Tongue (tissue), 2 donors: ENCODE data around the gene CHN2. TPM values are rescaled to one million over a fixed set of nuclear protein-coding genes. Genes with fewer than 3 reads are reported as not detected.
A peak's percentile ranks its signal among the peaks of the same experiment; 100 is the strongest.

ENCODE experiments used
- DNase-seq: peaks from one replicate; pipeline ENCODE4 v3.0.0-alpha.2; 2015
- total RNA-seq: library from RNA; depleted of rRNA; stranded (reverse); fragments of >200 nt; gene quantifications from one replicate; pipeline ENCODE4 v1.2.3, GENCODE V29; 2014

CHN2 gene
- total RNA-seq, 1 donor from 2014 or later, result 7.6 TPM

DNA sequence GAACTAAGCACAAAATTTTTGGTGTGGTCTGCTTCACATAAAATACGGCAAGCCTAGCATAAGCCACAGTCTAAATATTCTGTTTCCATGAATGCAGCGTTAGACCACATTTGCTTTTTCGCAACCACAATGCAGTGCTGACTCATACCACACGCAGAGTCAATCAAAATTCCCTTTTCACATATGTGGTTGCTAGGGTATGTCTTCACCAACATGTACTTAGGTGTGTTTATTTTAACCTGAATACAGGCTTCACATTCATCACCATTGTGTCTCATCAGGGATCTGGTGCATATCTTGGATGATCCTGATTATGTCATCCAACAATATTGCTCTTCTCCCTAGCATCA lies 90.8 kb downstream of the CHN2 start:
- no peak for DNase-seq

DNA sequence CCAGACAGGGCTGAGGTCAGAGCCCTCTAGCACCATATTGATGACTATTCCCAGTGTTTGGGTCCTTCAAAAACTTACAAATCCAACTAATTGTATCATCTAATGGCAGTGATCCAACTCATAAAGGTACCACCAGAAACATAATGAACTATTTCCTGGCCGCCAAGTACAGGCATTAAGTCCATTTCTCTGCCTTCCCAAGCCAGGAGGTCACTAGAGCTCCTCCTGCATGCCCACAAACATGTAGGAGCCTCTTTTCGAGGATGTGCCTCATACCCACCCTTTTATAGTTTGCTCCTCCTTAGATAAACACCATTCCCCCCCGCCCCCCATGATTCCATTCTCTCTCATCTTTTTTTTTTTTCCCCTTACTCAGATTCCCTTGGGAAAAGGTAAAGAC lies 91.3 kb downstream of the CHN2 start:
- DNase-seq, result no peak

DNA sequence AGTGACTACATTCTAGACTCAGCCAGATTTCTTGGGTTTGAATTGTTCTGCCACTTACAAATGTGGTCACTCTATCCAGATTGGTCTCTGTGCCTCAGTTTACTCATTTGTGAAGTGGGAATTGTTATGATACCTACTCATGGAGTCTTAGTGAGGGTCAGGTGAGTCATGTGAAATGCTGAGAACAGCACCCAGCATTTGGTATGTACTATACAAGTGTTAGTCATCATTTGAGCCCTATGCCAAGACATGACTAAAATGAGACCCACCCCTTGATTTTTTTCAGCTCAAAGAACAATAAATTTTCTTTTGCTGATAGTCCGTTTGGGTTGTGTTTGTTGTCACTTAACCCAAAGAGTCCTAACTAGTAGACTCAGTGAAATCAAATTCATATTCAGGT lies 92.8 kb downstream of the CHN2 start:
- no peak for DNase-seq

DNA sequence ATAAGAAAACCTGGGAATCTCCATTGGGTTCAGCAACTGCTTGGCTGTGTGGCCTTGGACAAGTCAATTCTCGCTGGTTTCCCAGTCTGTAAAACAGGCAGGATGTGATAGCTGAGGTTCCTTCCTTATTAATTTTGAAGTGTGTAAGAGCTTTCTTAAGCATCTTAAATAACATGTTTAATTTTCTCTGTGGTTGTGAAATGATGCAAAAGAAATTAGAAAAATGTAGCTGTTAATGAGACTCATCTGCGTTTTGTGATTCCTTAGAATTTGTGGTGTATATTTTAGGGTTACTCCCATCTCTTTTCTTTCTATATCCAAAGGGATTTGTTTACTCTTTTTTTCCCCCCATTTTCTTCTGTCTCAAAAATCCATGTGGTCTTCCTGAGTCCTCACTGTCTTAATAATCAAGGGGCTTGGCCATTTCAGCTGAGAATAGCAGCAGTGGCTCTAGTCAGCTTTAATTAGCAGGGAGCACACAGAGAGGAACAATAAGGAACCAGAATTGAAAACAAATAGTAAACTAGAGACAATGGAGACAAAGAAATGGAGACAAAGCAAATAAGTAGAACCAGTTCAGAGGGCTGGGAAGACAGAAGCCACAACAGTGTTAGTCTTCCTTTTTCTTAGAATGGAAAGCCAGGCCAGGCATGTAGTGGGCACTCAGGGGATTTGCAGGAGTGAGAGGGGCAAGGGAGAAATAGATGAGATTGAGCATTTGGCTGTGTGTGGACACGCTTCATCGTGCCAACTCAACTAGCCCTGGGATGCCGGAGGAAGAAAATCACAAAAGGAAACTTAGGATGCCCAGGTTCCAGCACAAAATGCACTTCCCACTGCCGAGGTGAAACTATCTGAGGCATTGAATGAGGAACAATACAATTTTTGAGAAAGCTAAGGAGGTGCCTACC lies 93.9 kb downstream of the CHN2 start:
- no peak for DNase-seq

DNA sequence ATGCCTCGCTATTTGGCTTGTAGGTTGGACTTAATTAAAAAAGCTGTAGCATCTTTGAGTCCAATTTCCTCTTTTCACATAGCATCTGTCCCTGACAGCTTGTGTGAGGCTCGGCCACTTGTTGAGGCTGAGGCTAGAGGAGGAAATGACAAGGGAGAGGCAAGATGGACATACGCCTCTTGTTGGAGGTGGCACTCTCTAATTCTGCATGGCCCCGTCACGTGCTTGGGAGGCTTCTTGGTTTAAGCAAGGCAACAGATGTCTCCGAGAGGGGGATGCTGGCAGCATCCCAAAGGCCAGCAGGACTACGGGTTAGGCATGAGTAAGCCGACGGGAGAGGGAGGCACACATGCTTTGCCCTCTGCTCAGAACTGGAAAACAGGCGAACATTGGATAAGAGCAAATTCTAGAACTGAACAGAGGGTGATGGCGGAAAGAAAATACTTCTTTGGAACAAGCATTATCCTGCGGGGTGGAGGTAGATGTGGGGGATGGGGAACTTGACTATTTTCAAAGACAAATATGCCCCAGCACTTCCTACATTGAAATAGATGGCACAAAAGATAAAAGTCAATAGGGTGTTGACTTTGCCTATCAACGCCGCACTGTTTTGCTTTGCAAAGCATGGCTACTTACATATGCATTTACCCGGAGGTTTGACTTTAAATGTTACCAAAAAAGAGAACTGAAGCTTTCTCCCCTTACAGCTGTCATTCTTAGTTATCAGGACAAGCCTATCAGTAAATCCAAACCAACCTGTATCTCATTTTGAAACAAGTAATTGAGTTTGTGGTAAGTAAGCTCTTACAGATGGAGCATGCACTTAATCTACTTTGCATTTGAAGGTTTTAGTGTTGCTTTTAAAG lies 94.8 kb downstream of the CHN2 start:
- peak; percentile 96 for DNase-seq

DNA sequence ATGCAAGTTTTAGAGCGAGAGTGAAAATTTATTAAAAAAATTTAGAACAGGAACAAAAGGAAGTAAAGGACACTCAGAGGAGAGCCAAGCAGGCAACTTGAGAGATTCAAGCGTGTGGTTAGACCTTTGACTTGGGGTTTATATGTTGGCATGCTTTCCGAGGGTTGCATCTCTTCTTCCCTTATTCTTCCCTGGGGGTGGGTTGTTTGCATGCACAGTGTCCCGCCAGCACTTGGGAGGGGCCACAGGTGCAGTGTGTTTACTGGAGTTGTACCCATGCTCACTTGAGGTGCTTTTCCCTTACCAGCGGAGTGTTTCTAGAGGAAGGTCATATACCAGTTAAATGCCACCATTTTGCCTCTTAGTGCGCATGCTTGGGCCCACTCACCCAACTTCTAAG lies 96.3 kb downstream of the CHN2 start:
- no peak for DNase-seq

DNA sequence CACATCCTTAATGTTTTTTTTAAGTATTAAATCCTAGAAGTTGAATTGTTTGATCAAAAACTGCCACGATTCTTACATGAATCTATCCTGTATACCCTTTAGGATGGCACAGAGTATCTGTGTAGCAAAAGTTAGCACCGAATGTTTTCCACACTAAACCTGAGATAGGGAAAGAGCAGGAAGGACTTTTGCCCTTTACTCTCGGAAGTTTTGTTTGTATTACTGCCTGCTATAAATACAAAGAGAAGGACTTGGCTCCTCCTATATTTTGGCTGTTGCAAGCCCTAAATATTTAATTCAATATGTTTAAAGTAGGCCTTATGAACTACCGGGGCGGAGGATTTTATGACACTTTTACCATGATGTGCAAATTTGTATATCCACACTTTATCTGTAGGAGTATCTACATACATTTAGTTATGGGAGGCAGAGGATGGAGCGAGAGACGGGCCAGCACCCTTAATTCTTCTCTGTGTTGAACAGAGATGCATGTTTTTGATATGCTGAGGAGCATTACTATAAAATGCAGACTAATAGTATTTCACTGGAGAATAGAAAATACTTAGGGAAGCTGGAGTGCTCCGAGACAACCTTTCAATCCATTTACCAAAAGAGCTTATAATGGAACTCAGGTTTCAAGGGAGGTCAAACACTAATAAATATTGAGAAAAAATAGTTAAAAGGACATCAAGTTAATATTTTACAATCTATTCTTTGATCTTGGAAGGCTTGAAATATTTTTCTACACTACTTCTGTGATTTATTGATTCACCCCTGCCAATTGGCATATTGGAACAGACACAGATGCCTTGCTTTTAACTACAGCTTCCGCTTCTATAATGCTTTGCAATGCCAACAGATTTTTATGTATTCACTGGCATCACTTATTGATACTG lies 97.4 kb downstream of the CHN2 start:
- no peak for DNase-seq

DNA sequence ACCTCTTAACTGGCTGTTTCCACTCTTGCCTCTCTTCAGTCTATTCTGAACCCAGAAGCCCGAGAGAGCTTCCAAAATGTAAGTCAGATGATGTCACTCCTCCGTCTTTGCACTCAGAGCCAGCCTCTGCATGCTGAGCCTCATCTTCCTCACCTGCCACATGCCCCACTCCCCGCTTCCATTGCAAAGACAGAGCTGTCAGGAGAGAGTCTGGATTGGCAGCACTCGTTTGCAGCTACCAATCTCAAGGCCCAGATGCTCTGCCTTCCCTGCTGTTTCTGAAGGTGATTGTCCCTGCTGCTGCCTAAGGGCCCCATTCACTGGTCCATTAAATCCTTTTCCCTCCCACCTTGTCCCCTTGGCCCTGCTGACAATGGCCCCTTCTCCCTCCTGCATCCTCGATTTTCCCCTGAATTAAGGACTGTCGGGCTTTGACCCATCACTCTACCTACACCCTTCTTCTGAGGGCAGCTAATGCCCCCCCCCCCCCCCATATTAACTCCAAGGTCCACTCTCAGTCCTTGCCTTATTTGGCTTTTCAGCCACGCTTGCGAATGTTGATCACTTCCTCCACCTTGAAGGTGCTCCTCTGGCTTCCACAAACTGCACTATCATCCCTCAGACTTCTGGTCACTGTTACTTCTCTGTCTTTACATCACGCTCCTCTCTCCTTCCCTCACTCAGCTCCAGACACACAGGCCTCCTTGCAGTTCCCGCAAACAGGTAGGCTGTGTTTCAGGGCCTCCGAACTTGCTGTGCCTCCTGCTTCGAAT lies 98.5 kb downstream of the CHN2 start:
- DNase-seq, result no peak

DNA sequence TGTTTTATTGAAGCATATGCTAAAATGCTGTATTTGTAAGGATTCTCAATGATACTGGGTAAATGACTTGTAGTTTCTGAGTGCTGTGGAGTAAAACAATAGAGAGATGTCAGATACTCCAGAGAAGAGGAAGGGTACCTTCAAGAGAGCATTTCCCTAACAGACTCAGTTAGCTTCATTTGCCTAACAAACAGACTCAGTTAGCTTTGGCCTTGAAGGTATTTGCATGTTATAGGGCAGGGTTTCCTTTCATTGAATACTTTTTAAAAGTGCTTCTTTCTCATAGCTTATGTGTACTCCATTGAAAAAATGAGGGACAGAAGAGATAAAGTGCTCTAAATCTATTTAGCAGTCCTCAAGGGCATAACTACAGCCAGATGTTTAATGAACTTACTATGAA lies 101.8 kb downstream of the CHN2 start:
- DNase-seq, result no peak

DNA sequence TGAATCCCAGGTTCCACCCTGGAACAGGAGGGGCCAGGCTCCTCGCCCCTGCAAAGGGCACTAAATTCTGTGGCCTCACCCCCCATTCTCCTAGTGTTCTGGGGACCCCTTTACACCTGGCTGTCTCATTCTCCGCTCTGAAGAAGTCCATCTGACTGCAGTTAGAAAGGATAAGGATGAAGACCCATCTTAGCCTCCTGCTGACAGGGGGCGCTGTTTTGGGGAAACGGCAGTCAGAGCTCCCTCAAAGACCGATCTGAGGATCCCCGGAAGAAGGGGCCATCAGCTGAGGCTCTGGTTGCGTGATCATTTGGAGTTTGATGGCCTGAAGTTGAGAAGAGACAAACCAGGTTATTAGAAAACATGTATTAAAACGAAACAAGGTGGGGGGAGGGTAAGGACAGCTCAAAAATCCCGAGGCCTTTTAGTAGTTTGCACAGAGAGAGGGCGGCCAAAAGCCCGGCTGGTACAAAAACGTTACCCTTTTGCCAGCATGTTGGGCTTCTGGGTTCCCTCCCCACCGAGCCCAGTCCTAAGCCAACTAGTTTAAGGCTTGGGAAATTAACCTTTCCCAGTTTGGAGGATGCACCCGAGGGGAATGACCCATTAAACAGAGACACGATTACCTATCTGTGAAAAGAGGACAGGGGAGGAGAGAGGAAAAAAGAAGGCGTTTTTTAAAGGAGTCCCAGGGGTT lies 102.8 kb downstream of the CHN2 start:
- no peak for DNase-seq

DNA sequence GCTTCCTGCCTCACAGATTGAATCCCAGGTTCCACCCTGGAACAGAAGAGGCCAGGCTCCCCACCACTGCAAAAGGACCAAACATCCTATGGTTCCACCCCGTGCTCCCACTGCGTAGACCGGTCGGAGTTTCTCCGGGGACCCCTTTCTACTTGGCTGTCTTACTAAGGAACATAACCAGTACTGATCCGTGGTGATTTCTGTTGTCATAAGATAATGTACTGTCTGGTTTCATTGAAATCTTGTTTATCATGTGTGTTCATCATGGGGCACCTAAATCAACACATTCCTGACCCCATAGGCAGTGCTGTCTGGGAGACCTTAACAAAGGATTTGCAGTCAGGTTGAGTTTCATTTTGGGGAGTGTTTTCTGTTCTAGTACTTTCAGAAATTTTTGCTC lies 104.5 kb downstream of the CHN2 start:
- no peak for DNase-seq

DNA sequence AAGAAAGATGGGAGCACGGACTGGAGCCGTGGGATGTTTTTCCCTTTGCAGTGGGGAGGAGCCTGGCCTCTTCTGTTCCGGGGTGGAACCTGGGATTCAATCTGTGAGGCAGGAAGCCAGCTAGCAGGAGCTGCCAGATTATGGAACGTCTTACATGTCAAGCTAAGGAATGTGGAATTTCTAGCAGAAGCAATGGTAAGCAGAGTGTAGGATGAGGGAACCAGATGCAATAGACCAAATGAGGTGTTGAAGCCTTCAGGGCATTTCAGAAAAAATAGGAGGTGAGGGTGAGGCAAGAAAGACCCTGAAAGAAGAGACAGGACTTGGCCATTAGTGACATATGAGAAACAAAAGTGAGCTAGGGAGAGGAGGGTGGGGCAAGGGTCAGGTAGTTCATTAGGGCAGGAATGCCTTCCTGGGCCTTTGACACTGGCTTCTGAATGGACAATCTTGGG lies 105.5 kb downstream of the CHN2 start:
- DNase-seq, result no peak

DNA sequence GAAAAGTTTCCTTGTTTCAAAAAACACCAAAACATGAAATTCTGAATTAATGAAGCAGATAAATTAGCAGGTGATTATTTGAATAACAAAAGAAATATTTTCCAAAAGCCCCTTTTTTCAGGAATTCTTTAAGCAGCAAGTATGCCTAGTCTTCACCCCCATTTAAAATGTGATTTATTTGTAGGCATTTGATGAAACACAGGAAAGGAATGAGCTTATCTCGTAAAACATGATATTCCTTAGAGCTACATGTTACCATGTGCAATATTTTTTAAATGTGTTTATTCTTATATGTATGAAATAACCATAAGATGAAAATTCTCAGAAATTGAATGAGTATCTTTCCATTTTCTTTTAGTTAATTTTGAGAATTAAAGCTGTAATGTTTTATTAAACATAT lies 106.1 kb downstream of the CHN2 start:
- no peak for DNase-seq

DNA sequence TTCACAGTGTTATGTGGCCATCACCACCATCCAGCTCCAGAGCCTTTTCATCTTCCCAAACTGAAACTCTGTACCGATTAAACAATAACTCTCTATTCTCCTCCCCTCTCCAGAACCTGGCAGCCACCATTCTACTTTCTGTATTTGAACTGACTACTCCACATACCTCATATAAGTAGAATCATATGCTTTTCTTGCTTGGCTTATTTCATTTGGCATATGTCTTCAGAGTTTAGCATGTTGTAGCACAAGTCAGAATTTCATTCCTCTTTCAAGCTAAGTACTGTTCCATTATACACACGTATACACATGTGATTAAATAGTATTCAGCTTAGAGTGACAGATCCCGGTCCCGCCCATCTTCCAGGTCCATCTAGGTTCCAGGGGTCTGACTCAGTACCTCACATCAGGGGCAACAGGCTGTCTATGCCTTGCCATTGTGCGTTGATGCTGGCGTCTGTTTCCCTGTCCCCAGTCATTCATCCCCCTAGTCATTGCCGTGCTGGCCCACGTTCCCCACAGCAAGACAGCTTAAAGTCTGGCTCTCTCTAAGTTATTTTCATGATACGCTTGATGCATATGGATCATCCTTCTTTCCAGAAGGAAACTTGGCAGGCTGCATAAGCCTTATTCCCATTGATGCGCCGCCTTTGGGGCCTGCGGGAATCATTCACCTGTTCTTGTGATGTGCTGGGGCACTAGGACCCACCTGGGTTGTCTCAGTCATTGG lies 108.3 kb downstream of the CHN2 start:
- no peak for DNase-seq

DNA sequence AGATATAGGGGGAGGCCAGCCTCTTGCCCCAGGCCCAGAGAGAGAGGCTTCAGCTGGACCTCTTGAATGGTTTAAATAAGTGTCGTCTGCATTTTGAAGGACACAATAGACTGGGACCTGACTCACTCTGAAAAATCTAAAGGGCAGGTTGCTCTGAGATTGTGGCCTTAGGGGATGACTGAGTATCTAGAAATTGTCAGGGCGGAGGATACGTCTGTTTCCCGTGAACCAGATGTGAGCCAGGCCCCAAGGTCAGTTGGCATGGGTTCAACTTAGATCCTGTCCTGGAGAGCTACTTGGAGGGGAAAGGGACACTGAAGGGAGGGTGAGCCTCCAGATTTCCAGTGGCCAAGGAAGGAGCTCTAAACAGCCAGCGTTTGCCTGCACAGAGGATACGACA lies 110.2 kb downstream of the CHN2 start:
- no peak for DNase-seq

DNA sequence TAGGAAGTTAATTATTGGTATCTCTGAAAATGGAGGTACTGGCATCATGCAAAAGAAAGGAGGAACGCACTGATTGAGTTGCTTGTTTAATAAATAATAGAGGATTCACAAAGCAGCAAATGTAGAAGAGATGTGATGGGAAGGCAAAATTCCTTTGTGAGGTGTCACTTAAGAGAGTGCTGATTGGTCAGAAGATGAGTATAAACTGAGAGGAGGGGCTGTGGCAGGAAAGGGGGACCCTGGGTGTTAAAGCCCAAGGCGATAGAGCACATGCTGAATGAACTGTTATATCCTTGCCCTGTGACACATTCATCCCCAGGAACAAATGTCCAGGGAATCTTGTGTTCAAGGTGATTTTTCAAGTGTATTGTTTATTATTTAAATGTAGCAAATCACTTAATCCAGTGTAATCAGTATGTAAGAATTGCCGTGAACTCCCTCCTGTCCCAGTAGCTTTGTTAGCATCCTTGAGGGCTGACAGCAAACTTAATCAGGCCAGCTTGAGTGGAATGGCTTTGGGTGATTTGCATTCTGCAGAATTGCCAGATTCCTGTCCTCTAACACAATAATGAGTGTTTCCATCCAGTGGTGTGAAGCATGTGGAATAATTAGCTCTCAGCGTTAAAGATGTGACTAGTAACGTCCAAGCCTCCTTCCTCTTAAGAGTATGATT lies 111.9 kb downstream of the CHN2 start:
- DNase-seq, result no peak

DNA sequence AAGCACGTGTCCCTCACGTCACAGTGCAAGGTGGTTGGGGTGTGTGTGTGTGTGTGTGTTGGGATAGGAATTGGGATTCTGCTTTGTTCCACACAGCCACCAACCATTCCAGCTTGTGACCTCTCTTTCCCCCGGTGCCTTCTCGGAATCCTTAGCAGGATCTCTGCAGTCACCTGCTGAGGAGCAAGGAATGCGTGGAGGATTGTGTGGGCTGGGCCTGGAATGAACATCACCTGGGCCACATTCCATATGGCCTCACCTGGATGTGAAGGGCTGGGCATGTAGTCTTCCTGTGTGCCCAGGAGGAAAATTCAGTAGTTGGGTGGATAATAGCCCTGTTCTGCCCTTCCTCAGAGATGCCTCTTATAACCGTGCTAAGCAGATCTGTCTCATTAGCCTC lies 113.8 kb downstream of the CHN2 start:
- DNase-seq, result no peak

DNA sequence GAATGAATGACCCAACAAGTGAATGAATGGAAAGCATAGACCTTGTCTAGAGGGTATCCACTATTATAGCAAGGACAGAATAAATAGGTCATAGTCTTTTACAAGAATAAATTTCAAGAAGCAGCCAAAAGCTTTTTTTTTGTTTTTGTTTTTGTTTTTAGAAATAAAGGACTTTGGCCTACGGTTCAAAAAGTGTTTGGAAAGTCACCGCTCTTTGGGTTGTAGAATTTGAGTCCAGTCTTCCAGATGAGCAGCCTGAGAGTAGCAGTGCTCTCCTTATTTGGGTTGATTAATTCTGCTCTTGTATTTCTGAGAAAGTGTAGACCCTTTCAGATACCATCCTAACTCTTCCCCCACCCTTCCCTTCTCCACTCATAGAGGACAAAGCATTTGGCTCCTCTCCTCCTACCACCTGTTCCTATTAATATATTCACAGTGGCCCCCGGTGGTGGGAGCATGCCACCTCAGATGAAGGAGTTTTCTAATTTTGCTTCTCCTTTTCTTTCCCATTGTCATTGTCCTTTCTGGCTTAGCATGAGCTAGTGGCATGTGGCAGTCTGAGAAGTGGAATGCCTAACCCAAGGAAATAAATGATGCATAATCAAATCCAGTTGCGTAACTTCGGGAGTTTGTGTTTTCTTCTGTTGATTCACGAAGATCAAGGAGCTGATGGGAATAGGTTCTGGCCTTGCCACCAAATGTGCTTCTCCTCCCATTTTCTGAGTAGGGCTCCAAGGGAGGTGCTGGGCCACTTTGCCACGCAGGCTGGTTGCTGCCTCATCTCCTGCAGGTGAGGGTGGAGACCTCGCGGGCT lies 114.7 kb downstream of the CHN2 start:
- no peak for DNase-seq

DNA sequence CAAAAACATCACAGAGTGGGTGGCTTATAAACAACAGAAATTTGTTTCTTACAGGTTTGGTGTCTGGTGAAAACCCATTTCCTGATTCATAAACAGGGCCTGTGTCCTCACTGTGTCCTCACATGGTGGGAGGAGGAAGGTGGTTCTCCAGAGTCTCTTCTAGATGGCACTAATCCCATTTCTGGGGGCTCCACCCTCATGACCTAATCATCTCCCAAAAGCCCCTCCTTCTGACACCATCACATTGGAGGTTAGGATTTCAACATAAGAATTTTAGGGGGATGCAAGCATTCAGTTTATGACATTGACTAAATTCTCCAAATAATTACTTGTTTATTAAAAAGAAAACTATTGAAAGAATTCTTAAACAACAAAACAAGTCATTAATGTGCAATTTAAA lies 116.0 kb downstream of the CHN2 start:
- DNase-seq, result no peak
